ENCODE data around the gene FXYD2. TPM values are rescaled to one million over a fixed set of nuclear protein-coding genes. Genes with fewer than 3 reads are reported as not detected.
"Not testable (repeated sequence)": the region's sequence is repeated elsewhere in the genome, so short reads cannot be mapped to it uniquely, and the experiment has no call there.

Gene FXYD2
- total RNA-seq, 4 donors from 2014 or later, result not detected

DNA sequence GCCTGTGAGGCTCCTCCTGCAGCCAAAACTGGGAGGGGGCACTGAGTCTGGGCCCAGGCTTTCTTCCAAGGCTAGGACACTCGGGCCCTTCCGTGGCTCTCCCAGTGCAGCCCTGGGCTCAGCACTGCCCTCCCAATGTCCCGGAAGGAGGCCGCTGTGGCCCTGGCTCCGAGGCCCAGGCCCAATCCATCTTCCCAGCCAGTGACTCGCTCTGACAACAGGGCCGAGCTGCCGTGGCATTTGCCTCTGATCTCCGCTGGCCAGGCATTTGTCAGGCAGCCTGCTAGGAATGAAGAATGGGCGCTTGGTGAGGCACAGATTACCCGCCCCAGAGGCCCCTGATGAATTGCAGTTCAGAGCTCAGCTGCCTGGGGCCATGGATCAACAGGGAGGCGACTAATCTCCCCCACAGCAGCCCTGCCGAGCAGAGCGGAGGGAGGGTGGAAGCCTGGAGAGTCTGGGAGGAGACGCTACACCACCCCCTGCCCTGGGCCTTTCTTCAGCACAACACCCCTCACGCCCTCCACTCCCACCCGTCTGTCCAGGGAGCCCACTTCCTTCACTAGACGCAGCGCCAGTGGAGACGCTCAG is 8.3 kb downstream of the FXYD2 start:
- Histone ChIP-seq H3K27ac (peak overlapping the region; percentile 38), H3K9me3 (no peaks in the 10 kb centered on the region), H3K36me3 (no peaks in the 10 kb centered on the region), H3K4me1 (peaks cover 36% of the 10 kb centered on the region), H3K4me3 (no peak overlapping the region), H3K27me3 (no peaks in the 10 kb centered on the region)
- 85% methylated on average over 4 of the region's 20 CpGs for WGBS
- TF ChIP-seq, protein P1, sequence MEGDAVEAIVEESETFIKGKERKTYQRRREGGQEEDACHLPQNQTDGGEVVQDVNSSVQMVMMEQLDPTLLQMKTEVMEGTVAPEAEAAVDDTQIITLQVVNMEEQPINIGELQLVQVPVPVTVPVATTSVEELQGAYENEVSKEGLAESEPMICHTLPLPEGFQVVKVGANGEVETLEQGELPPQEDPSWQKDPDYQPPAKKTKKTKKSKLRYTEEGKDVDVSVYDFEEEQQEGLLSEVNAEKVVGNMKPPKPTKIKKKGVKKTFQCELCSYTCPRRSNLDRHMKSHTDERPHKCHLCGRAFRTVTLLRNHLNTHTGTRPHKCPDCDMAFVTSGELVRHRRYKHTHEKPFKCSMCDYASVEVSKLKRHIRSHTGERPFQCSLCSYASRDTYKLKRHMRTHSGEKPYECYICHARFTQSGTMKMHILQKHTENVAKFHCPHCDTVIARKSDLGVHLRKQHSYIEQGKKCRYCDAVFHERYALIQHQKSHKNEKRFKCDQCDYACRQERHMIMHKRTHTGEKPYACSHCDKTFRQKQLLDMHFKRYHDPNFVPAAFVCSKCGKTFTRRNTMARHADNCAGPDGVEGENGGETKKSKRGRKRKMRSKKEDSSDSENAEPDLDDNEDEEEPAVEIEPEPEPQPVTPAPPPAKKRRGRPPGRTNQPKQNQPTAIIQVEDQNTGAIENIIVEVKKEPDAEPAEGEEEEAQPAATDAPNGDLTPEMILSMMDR (IDR thresholded peaks at IDR 0.05), result no peak
- TF ChIP-seq POLR2AphosphoS5 (IDR thresholded peaks at IDR 0.05), result no peak
- no peak for DNase-seq (ENCODE audit: low spot score in 2 of 2)

DNA sequence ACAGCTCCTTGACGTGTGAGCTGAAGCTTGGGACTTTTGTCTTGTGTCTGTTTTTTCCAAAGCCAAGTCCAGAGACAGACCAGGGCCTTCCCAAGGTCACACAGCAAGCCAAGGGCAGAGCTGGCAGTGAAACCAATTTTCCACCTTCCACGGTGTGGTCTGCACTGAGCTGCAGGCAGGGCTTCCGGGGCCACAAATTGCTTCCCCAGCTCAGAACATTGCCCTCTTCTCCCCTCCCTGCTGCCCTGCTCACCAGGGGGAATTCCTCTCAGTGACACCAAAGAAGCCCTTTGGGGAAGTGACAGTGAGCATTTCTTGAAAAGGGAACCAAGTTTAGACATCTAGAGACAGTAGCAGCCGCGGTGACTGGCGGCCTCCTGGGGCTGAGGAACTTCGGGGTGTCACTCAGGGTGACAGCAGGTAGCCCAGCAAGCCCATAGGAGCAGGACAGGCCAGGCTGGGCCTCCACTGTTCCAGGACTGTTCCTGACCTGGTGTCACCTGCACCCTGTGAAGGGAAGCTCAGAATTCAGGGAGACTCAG is 9.2 kb downstream of the FXYD2 start:
- DNase-seq (ENCODE audit: low spot score in 2 of 2), result no peak
- H3K4me3 ChIP-seq, result no peak overlapping the region
- no peak overlapping the region for H3K27ac ChIP-seq
- TF ChIP-seq, protein P1 (IDR thresholded peaks at IDR 0.05), result no peak
- TF ChIP-seq POLR2A (IDR thresholded peaks at IDR 0.05), result no peak
- H3K4me1 ChIP-seq, result peaks cover 36% of the 10 kb centered on the region
- 55% methylated on average over 7 of the region's 7 CpGs for WGBS
- H3K27me3 ChIP-seq, result no peaks in the 10 kb centered on the region
- no peaks in the 10 kb centered on the region for H3K9me3 ChIP-seq
- no peaks in the 10 kb centered on the region for H3K36me3 ChIP-seq

DNA sequence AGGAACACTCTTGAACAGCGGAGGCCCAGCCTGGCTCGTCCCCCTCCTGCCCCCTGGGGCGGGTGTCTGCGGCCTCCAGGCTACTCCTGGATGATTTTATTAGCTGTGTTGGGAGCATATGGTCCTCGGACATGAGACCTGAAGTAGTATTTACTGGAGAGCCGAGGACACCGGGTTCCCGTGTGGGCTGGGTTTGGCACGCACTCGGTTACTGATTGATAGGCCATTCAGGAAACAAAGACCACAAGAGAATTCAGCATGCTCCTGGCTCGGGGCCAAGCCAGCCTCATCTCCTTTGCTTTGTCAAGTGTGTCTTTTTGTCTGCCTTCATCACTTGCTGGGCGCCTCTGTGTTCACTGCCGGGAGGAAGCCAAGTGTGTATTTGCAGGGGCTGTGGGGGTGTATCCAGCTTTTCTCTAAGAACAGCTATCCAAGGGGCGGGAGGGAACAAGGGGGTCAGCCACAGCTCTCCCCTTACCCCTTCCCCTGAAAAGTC is 9.7 kb downstream of the FXYD2 start:
- DNase-seq (ENCODE audit: low spot score in 2 of 2), result peak in 1 of 2 donors; percentile 83
- no peak overlapping the region for H3K4me3 ChIP-seq
- WGBS, result 60% methylated on average over 7 of the region's 14 CpGs

DNA sequence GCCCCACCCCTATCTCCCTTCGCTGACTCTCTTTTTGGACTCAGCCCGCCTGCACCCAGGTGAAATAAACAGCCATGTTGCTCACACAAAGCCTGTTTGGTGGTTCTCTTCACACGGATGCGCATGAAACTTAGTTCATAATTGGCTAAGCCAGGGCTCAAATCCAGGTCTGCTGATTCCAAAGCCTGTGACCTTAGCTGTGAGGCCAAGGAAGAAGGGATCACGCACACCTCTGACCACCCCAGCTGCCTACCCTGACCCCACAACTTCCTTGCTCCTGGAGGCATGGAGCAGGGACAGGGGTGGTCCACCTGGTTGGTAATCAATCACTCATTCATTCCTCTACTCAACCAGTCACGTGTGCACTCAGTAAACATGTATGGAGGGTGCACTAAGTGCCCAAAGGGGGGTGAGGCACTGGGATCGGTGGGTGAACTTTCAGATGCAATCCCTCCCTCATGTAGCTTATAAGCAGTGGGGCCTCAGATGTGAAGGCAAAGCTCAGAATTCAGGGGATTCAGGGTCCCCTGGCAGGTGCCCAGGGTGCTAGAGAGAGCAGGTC is 10.3 kb downstream of the FXYD2 start:
- DNase-seq (ENCODE audit: low spot score in 2 of 2), result peak in 1 of 2 donors; percentile 33
- H3K27ac ChIP-seq, result no peak overlapping the region
- peaks cover 6% of the 10 kb centered on the region for H3K27me3 ChIP-seq
- H3K4me3 ChIP-seq, result no peak overlapping the region
- WGBS, result 88% methylated on average over 6 of the region's 7 CpGs
- peaks cover 41% of the 10 kb centered on the region for H3K4me1 ChIP-seq
- no peaks in the 10 kb centered on the region for H3K36me3 ChIP-seq
- no peaks in the 10 kb centered on the region for H3K9me3 ChIP-seq
- TF ChIP-seq, protein P1 (IDR thresholded peaks at IDR 0.05), result no peak
- TF ChIP-seq POLR2AphosphoS5 (IDR thresholded peaks at IDR 0.05) (no peak), EP300 (IDR thresholded peaks at IDR 0.05) (no peak), POLR2A (IDR thresholded peaks at IDR 0.05) (no peak)

More for the DNA sequence above, 9.7 kb downstream of the FXYD2 start:
- Histone ChIP-seq H3K9me3 (no peaks in the 10 kb centered on the region), H3K36me3 (no peaks in the 10 kb centered on the region), H3K27ac (no peak overlapping the region), H3K27me3 (peaks cover under 1% of the 10 kb centered on the region), H3K4me1 (peaks cover 37% of the 10 kb centered on the region)
- TF ChIP-seq EP300 (IDR thresholded peaks at IDR 0.05) (no peak), POLR2AphosphoS5 (IDR thresholded peaks at IDR 0.05) (no peak), POLR2A (IDR thresholded peaks at IDR 0.05) (no peak)
- TF ChIP-seq, protein P1 (IDR thresholded peaks at IDR 0.05), result no peak

DNA sequence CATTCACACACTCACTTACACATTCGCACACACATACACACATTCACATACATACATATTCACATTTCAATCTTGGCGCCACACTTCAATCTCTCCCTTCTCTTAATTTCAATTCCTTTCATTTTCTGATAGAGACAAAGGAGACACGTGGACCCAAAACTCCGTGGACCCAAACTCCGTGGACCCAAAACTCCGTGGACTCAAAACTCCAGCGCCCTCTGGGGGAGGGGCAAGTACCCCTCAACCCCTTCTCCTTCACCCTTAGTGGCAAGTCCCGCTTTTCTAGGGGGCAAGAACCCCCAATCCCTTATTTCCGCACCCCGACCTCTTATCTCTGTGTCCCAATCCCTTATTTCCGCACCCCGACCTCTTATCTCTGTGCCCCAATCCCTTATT is 14.5 kb downstream of the FXYD2 start:
- not testable (repeated sequence) for H3K27ac ChIP-seq; H3K36me3 ChIP-seq; H3K4me3 ChIP-seq; H3K9me3 ChIP-seq; DNase-seq (ENCODE audit: low spot score in 2 of 2)
- H3K27me3 ChIP-seq, result peaks cover 14% of the 10 kb centered on the region
- WGBS, result 85% methylated on average over 12 of the region's 12 CpGs
- peaks cover 23% of the 10 kb centered on the region for H3K4me1 ChIP-seq

Measured in suprapubic skin (tissue), 4 donors.